B cell (primary cell): ENCODE results near the gene SLC9A5.

Experiments
- EZH2 ChIP-seq: IDR thresholded peaks from 2 replicates; pipeline ENCODE4 v1.6.1; 2012; ENCODE audit warnings: borderline replicate concordance, low read depth, mild to moderate bottlenecking, moderate library complexity, low read length; ENCODE audit not compliant: insufficient read depth, poor library complexity, severe bottlenecking
- TF ChIP-seq, protein P1 (sequence below): fragments of 200-600 bp; IDR thresholded peaks from one replicate; pipeline ENCODE4 v1.8.0; 2022; ENCODE audit warnings: antibody characterized with exemption, mild to moderate bottlenecking

DNA sequence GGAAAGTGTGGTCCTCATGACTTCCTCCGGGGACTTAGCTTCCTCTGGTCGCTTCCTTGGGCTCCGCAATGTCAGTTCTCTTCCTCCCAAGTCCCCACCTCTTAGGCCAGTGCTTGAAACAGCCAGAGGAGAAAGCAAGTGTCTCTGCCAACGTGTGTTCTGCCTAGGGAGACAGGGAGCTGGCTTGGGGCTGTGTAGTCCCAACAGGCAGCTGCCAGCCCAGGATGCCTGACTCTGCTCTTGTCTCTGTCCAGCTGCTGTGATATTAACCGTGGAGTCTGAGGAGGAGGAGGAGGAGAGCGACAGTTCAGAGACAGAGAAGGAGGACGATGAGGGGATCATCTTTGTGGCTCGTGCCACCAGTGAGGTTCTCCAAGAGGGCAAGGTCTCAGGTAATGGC is 17.1 kb downstream of the SLC9A5 start:
- TF ChIP-seq, protein P1, sequence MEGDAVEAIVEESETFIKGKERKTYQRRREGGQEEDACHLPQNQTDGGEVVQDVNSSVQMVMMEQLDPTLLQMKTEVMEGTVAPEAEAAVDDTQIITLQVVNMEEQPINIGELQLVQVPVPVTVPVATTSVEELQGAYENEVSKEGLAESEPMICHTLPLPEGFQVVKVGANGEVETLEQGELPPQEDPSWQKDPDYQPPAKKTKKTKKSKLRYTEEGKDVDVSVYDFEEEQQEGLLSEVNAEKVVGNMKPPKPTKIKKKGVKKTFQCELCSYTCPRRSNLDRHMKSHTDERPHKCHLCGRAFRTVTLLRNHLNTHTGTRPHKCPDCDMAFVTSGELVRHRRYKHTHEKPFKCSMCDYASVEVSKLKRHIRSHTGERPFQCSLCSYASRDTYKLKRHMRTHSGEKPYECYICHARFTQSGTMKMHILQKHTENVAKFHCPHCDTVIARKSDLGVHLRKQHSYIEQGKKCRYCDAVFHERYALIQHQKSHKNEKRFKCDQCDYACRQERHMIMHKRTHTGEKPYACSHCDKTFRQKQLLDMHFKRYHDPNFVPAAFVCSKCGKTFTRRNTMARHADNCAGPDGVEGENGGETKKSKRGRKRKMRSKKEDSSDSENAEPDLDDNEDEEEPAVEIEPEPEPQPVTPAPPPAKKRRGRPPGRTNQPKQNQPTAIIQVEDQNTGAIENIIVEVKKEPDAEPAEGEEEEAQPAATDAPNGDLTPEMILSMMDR = no peak
- no peak for TF ChIP-seq EZH2
